Duodenal mucosa (tissue), 2 donors: ENCODE data around the gene LRP3.
A peak's percentile ranks its signal among the peaks of the same experiment; 100 is the strongest.
"Not testable (repeated sequence)": the region's sequence is repeated elsewhere in the genome, so short reads cannot be mapped to it uniquely, and the experiment has no call there.

Source experiments
- H3K27ac ChIP-seq: one replicate; pipeline ENCODE4 v1.7.0; 2013; ENCODE audit warnings: low read depth, low read length
- H3K27me3 ChIP-seq, 2 donors: one replicate each; pipeline ENCODE4 v1.7.0; 2013; ENCODE audit warnings: low read length in 2 of 2, control low read depth in 1 of 2; ENCODE audit not compliant: insufficient read depth in 2 of 2, control insufficient read depth in 1 of 2
- H3K36me3 ChIP-seq, 2 donors: one replicate each; pipeline ENCODE4 v1.7.0; 2013; ENCODE audit warnings: low read length in 2 of 2, control low read depth in 1 of 2; ENCODE audit not compliant: insufficient read depth in 2 of 2, control insufficient read depth in 1 of 2
- H3K4me1 ChIP-seq, 2 donors: one replicate each; pipeline ENCODE4 v1.7.0; 2013; ENCODE audit warnings: low read length in 2 of 2, control low read depth in 1 of 2; ENCODE audit not compliant: insufficient read depth in 2 of 2, control insufficient read depth in 1 of 2
- H3K4me3 ChIP-seq, 2 donors: one replicate each; pipeline ENCODE4 v1.7.0; 2013; ENCODE audit warnings: low read length in 2 of 2, low read depth in 1 of 2
- H3K9ac ChIP-seq, 2 donors: one replicate each; pipeline ENCODE4 v1.7.0; 2013; ENCODE audit warnings: low read length in 2 of 2, low read depth in 1 of 2
- H3K9me3 ChIP-seq, 2 donors: one replicate each; pipeline ENCODE4 v1.7.0; 2013; ENCODE audit warnings: low read length in 2 of 2, control low read depth in 1 of 2; ENCODE audit not compliant: control insufficient read depth in 1 of 2

Gene LRP3

DNA sequence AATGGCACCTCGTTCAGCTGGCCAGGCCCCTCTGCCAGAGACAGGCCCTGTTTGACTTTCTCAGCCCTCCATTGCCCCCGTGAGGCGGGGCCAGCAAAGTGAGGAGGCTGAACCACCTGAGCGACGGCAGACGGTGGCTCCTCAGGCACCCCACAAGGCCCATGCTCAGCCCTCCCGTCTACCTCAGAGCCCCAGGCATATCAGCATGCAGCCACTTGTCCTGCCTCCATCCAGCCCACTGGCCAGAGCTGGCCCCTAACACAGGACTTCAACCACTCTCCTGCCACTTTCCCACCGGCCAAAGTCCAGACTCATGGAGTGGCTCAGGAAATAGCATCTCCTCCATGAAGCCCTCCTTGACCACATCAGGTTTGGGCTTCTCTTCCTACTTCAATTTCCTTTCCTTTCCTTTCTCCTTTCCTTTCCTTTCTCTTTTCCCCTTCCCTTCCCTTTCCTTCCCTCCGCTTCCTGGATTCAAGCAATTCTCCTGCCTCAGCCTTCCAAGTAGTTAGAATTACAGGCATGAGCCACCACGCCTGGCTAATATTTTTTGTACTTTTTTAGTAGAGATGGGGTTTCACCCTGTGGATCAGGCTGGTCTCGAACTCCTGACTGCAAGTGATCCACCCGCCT, 22.2 kb downstream of the LRP3 start:
- Histone ChIP-seq H3K36me3 (no peaks in the 10 kb centered on the region), H3K9ac (no peak overlapping the region), H3K9me3 (no peaks in the 10 kb centered on the region), H3K27ac (no peak overlapping the region), H3K4me3 (no peak overlapping the region), H3K4me1 (no peaks in the 10 kb centered on the region), H3K27me3 (no peaks in the 10 kb centered on the region)

DNA sequence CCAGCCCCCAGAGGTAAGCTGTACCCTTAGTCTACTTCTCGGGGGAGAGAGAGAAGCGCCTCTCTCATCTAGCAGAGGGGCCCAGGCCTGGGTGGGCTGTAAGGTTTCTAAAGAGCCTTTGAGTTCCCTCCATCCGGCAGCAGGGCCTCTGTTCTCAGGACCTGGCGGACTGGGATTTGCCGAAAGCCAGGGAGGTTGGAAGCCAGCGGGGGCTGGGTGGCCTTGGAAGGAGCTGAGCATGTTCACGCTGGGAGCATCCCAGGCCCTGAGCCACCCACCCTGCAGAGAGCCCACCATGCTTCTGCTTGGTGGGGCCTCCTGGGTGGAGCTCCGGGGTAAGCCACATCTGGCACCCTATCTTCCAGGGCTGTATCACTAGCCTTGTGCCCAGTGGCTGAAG, 23.8 kb downstream of the LRP3 start:
- no peak overlapping the region for H3K27ac ChIP-seq
- no peaks in the 10 kb centered on the region for H3K27me3 ChIP-seq

DNA sequence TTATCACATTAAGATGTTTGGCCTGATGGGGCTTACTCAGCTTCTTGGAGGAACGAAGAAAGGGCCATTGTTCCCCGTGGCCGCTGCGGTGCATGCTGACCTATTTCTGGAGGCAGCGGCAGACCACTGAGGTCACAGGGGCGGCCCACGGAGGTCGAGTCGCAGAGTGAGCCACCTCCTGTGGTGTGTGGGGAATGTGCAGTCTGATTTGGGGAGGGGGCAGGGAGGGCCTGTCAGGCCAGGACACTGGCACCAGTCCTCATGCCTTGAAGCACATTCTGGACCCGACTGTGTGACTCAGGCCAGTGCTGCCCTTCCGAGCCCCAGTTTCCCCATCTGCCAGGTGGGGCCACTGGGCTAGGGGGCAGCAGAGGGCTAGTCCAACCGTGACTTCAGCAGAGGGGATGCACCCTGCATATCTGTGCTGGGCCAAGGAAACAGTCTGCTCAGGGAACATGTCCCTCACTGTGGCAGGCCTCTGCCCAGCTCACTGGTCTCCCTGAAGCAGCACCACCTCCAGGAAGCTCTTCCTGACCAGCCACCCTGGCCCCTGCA, 25.2 kb downstream of the LRP3 start:
- Histone ChIP-seq H3K9me3 (no peaks in the 10 kb centered on the region), H3K27me3 (peaks cover 6 to 9% of the 10 kb centered on the region in 2 donors), H3K27ac (no peak overlapping the region), H3K4me1 (no peaks in the 10 kb centered on the region), H3K36me3 (no peaks in the 10 kb centered on the region), H3K9ac (no peak overlapping the region), H3K4me3 (no peak overlapping the region)

More for the DNA sequence above, 23.8 kb downstream of the LRP3 start:
- Histone ChIP-seq H3K9ac (no peak overlapping the region), H3K4me1 (no peaks in the 10 kb centered on the region), H3K4me3 (no peak overlapping the region), H3K36me3 (no peaks in the 10 kb centered on the region), H3K9me3 (no peaks in the 10 kb centered on the region)

DNA sequence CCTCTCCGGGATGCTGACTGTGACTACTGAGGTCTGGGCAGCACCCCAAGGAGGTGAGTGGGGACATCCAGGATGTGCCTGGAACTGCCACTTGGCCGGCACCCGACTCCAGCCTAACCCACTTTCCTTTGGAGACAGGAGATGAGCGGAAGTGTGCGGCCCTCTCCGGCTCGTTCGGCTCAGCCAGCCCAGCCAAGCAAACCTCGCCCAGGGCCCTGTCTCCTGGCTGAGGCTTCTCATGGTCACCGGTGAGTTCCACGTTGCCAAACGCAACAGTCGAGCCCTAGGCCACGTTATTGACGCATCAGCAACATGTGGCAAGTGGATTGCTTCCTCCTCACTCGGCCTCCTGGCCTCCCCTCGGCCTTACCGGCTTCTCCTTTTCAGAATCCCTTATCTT, 26.0 kb downstream of the LRP3 start:
- H3K36me3 ChIP-seq, result no peaks in the 10 kb centered on the region
- H3K27me3 ChIP-seq, result peaks cover 14 to 17% of the 10 kb centered on the region in 2 donors
- H3K27ac ChIP-seq, result no peak overlapping the region
- no peaks in the 10 kb centered on the region for H3K4me1 ChIP-seq
- no peak overlapping the region for H3K9ac ChIP-seq
- H3K4me3 ChIP-seq, result no peak overlapping the region
- no peaks in the 10 kb centered on the region for H3K9me3 ChIP-seq

DNA sequence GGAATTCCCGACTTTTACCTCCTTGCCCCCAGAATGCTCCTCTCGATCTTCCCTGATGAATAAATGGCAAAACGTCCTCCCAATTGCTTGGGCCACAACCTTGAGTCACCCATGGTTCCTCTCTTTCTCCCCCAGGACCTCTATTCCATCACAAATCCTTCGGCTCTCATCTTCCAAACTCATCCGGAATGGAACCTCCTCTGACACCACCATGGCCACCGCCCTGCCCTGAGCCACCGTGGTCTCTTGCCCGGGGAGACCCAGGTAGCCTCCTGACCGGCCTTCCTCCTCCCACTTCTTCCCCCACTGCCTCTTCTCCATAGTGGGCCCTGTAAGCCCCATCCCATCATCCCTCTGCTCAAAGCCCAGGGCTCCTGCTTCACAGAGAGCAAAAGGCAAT, 26.6 kb downstream of the LRP3 start:
- no peaks in the 10 kb centered on the region for H3K36me3 ChIP-seq
- H3K27ac ChIP-seq, result no peak overlapping the region
- no peak overlapping the region for H3K9ac ChIP-seq
- H3K4me1 ChIP-seq, result no peaks in the 10 kb centered on the region
- H3K4me3 ChIP-seq, result no peak overlapping the region
- no peaks in the 10 kb centered on the region for H3K9me3 ChIP-seq
- peaks cover 19 to 22% of the 10 kb centered on the region in 2 donors for H3K27me3 ChIP-seq

DNA sequence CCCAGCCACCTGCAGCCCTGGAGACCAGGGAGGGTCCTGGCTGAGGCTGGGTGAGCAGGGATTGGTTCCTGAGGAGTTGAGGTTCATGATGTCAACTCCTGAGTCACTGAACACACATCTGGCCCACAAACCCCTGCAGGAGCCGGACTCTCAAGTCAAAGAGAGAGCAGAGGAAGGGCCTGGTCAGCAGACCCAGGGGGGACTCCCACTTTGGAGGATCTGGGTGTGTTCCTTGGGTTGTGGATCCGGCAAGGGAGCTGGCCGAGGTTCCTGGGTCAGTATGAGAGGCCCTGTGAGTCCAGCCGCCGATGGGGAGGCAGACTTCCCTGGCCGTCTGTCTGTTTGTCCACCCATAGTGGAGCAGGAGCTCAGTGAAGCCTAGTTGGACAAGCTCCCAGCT, 27.5 kb downstream of the LRP3 start:
- Histone ChIP-seq H3K4me1 (peaks cover 0 to 5% of the 10 kb centered on the region in 2 donors), H3K4me3 (no peak overlapping the region), H3K9me3 (no peaks in the 10 kb centered on the region), H3K9ac (no peak overlapping the region), H3K27ac (no peak overlapping the region), H3K27me3 (peaks cover 26 to 30% of the 10 kb centered on the region in 2 donors), H3K36me3 (no peaks in the 10 kb centered on the region)

DNA sequence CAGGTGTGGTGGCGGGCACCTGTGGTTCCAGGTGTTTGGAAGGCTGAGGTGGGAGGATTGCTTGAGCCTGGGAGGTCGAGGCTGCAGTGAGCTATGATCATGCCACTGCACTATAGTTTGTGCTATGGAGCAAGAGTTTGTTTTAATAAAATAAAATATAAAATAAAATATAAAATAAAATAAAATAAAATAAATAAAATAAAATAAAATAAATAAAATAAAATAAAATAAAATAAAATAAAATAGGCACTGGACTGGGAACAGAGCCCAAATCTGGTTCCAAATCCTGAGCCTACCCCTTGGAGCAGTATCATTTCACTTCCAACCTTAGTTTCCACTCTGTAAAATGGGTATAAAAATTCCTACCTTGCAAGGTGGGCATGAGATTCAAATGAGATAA, 28.1 kb downstream of the LRP3 start:
- not testable (repeated sequence) for H3K4me1 ChIP-seq, H3K27ac ChIP-seq, H3K36me3 ChIP-seq, H3K4me3 ChIP-seq, H3K9ac ChIP-seq, H3K9me3 ChIP-seq
- peaks cover 29 to 33% of the 10 kb centered on the region in 2 donors for H3K27me3 ChIP-seq

DNA sequence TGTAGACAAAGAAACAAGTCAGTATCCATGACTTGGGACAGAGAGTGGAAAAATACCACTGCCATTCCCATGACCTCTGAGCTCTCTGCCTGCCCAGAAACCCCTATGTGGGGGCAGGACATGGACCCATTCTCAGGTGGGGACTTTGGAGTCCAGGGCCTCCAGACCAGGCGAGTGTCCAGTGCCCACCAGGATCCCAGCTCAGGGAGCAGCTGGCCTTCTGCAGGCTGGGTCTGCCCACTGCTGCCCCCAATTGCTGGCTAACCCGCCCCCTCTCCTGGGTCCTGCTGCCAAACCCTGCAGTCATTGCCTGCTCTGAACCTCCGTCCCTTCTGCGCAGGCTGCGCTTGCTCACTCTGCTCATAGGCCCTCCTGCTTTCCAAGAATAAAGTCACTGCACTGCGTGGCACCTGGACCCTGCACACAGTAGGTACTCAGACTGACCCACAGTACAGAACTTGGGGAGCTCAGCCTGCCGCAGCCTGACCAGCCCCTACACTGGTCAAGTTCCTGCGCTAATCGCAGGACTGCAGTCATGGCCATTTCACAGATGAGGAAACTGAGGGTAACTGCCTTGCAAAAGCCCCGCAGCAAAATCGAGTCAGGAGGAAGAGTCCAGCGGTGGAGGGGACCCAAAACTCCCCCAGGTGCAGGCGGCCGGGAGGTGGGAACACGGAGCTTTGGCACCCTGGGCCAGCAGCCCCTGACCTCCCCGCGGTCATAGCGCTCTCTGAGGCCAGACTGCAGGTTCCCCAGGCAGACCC, 30.7 kb downstream of the LRP3 start:
- H3K9me3 ChIP-seq, result peaks cover 10 to 17% of the 10 kb centered on the region in 2 donors
- H3K9ac ChIP-seq, result no peak overlapping the region
- no peaks in the 10 kb centered on the region for H3K36me3 ChIP-seq
- peaks cover 42 to 44% of the 10 kb centered on the region in 2 donors for H3K27me3 ChIP-seq
- H3K4me3 ChIP-seq, result no peak overlapping the region
- H3K27ac ChIP-seq, result no peak overlapping the region
- H3K4me1 ChIP-seq, result peaks cover 0 to 5% of the 10 kb centered on the region in 2 donors

DNA sequence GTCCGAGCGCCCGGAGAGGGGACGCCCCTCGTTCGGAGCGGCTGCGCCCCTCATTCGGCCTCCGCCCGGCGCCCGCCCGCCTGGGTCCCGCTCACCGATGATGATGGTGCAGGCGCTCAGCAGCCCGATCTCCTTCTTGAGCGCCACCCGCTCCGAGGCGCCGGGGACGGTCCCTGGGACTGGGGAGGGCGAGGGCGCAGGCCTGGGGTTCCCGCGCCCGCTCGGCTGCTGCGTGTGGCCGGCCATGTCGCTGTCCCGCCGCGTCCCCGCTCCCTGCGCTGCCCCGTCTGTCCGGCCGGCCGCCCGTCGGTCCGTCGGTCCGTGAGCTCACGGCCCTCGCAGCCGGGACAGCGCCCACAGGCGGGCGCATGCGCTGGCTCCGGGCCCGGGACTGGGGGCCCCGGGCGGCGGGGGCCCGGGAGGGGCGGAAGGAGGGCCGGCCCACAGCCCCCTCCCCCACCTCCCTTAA, 31.4 kb downstream of the LRP3 start, which contains the start of gene SLC7A10:
Gene SLC7A10, minus strand, starts transcription at position 393 of the 469 bp plus-strand sequence. Its CDS starts 147 bp downstream, at position 246.
- Histone ChIP-seq H3K27me3 (peaks cover 42 to 45% of the 10 kb centered on the region in 2 donors), H3K4me3 (peak within 1 kb of the TSS in 1 of 2 donors; percentile 36)

More for the DNA sequence above, 31.4 kb downstream of the LRP3 start, which contains the start of gene SLC7A10:
- no peaks in the 10 kb centered on the region for H3K36me3 ChIP-seq
- H3K9me3 ChIP-seq, result peaks cover 10 to 17% of the 10 kb centered on the region in 2 donors
- no peak within 1 kb of the TSS for H3K27ac ChIP-seq
- no peak within 1 kb of the TSS for H3K9ac ChIP-seq
- H3K4me1 ChIP-seq, result peaks cover 0 to 5% of the 10 kb centered on the region in 2 donors
